GM12878 (cell line): ENCODE data around the gene GPRC5B. TPM values are rescaled to one million over a fixed set of nuclear protein-coding genes. Genes with fewer than 3 reads are reported as not detected.

Experiments used
- ATAC-seq: fragments of 200-7000 bp; cut with Tn5 transposase; 3 replicates; pipeline ENCODE4 v1.9.1; 2020; ENCODE audit warnings: mild to moderate bottlenecking, moderate library complexity
- BruUV-seq: library from RNA; stranded (reverse); fragments of 400-500 nt; replicated peaks from 2 replicates; lab custom pipeline; 2021; lab: Mats Ljungman, UMichigan
- CTCF ChIA-PET: fragments of 300-600 bp; sonication (Branson Sonifier 250); formaldehyde crosslinking; extraction: SDS; loops from one replicate; lab custom pipeline; 2021; ENCODE audit warnings: inconsistent platforms; lab: Yijun Ruan, JAX
- POLR2A ChIA-PET: fragments of 350-600 bp; formaldehyde crosslinking; extraction: SDS; loops from one replicate; lab custom pipeline; 2021; ENCODE audit warnings: inconsistent platforms; lab: Charles Lee
- RAD21 ChIA-PET: fragments of 300-600 bp; sonication (Branson Sonifier 250); formaldehyde crosslinking; loops from one replicate; lab custom pipeline; 2023; ENCODE audit warnings: antibody characterized with exemption; ENCODE audit not compliant: unreplicated experiment; lab: Charles Lee
- SMC1A ChIA-PET: fragments of 300-600 bp; sonication (Branson Sonifier 250); formaldehyde crosslinking; loops from one replicate; lab custom pipeline; 2023; ENCODE audit not compliant: unreplicated experiment, uncharacterized antibody; lab: Charles Lee
- DNase-seq: peaks from one replicate; pipeline ENCODE4 v3.0.0-alpha.2; 2011; ENCODE audit warnings: low read depth, low spot score
- FAIRE-seq: peaks from 3 replicates; lab custom pipeline; 2011; peaks lifted over from hg19 to GRCh38; lab: Jason Lieb, UNC
- H2AFZ ChIP-seq: 2 replicates; pipeline ENCODE4 v1.6.0; 2011; ENCODE audit warnings: low read depth, low read length, control low read depth; ENCODE audit not compliant: control insufficient read depth
- H3K27ac ChIP-seq: 2 replicates; pipeline ENCODE4 v1.5.1; 2011; ENCODE audit warnings: control low read depth; ENCODE audit not compliant: control insufficient read depth, insufficient read depth
- H3K27me3 ChIP-seq, 2 experiments: replicated peaks in 1 of 2; 2 replicates each; pipeline versions ENCODE4 v1.6.0 to v1.6.1; 2011; ENCODE audit warnings: low read length in 1 of 2; ENCODE audit not compliant: control insufficient read depth in 2 of 2, insufficient read depth in 2 of 2
- H3K36me3 ChIP-seq, 2 experiments: 2 replicates each; pipeline ENCODE4 v1.5.1; 2011; ENCODE audit warnings: low read length in 1 of 2; ENCODE audit not compliant: control insufficient read depth in 2 of 2, insufficient read depth in 2 of 2
- H3K4me1 ChIP-seq: 2 replicates; pipeline ENCODE4 v1.6.1; 2011; ENCODE audit warnings: mild to moderate bottlenecking, low read length, moderate library complexity, mixed read lengths; ENCODE audit not compliant: control insufficient read depth, insufficient read depth
- H3K4me2 ChIP-seq: 2 replicates; pipeline ENCODE4 v1.6.0; 2011; ENCODE audit warnings: control low read depth; ENCODE audit not compliant: control insufficient read depth, insufficient read depth
- H3K4me3 ChIP-seq: fragments of 200-600 bp; sonication (generic); 2 replicates; pipeline ENCODE4 v1.5.1; 2016
- H3K79me2 ChIP-seq: 2 replicates; pipeline ENCODE4 v1.6.0; 2011; ENCODE audit warnings: low read length; ENCODE audit not compliant: control insufficient read depth, insufficient read depth
- H3K9ac ChIP-seq: 2 replicates; pipeline ENCODE4 v1.8.0; 2011; ENCODE audit warnings: low read length, control low read depth, mixed read lengths; ENCODE audit not compliant: control insufficient read depth, insufficient read depth
- H3K9me3 ChIP-seq: replicated peaks from 3 replicates; pipeline ENCODE4 v1.5.1; 2011; ENCODE audit warnings: mild to moderate bottlenecking, low read length; ENCODE audit not compliant: control insufficient read depth, insufficient read depth
- H4K20me1 ChIP-seq: 2 replicates; pipeline ENCODE4 v1.6.0; 2011; ENCODE audit not compliant: control insufficient read depth, insufficient read depth
- DPF2 ChIP-seq: fragments of 450-650 bp; IDR thresholded peaks from 2 replicates; pipeline ENCODE4 v1.6.1; 2017; ENCODE audit warnings: mild to moderate bottlenecking
- E2F8 ChIP-seq: fragments of 450-650 bp; IDR thresholded peaks from 2 replicates; pipeline ENCODE4 v1.6.1; 2018; ENCODE audit warnings: mild to moderate bottlenecking, low read depth, moderate library complexity; ENCODE audit not compliant: partially characterized antibody
- STAT1 ChIP-seq: fragments of 450-650 bp; conservative IDR thresholded peaks from 2 replicates; pipeline ENCODE4 v1.6.1; 2014; ENCODE audit warnings: antibody characterized with exemption, mild to moderate bottlenecking
- whole genome bisulfite sequencing: methylation state at CpG from one replicate; pipeline ENCODE4 v1.1.6; 2016; ENCODE audit warnings: low lambda C conversion rate; ENCODE audit not compliant: insufficient replicate concordance, insufficient coverage; ENCODE audit errors: missing lambda C conversion rate; 5-methylcytosine and 5-hydroxymethylcytosine counted together
- in situ Hi-C: fragments of 300-500 bp; cut with MboI; formaldehyde crosslinking; loops from 9 replicates; pipeline ENCODE4 v1.14.3; 2018; ENCODE audit warnings: mixed read lengths
- intact Hi-C: fragments of 100-400 bp; cut with micrococcal nuclease; formaldehyde crosslinking; loops from one replicate; pipeline ENCODE4 v1.14.2; 2022; ENCODE audit not compliant: unreplicated experiment
- polyA plus RNA-seq, 11 experiments: library from polyadenylated mRNA; depleted of rRNA in 4 of 11; unstranded in 6 of 11; stranded (reverse) in 5 of 11; fragments of >200 nt; fragmentation: Nextera tagmentation in 4 of 11; fragmentation: Illumina TruSeq in 1 of 11; extraction: Ambion mirVana in 4 of 11; extraction: Trizol in 1 of 11; gene quantifications; 1 replicate in 1 of 11; 2 replicates in 10 of 11; pipeline versions ENCODE4 v1.2.1 to v1.2.3, GENCODE V29; 2011 to 2016; ENCODE audit warnings: inconsistent platforms in 2 of 11, missing spikeins in 2 of 11, low read depth in 1 of 11
- total RNA-seq, 4 experiments: library from RNA; depleted of rRNA in 3 of 4; stranded (reverse); fragments of >200 nt in 3 of 4; fragmentation: Illumina TruSeq in 1 of 4; extraction: Trizol in 1 of 4; gene quantifications; 2 replicates each; pipeline versions ENCODE4 v1.2.1 to v1.2.3, GENCODE V29; 2013 to 2021

GPRC5B gene
- total and polyA plus RNA-seq, 10 of the 15 experiments (the other 5 are each of a cell fraction or from before 2014, with no cell fraction given) = 0.01 to 0.42 (median 0.15) TPM; not detected in 2

GRCh38 chr16:19858340-19859018, 26.2 kb downstream of the GPRC5B start:
- FAIRE-seq (no peak), DNase-seq (no peak), ATAC-seq (no peak)
- H3K79me2 ChIP-seq = no peaks in the 10 kb centered on the region
- CTCF ChIA-PET = no interaction called here
- H3K9me3 ChIP-seq = no peaks in the 10 kb centered on the region
- no TSS peak for BruUV-seq
- H3K4me1 ChIP-seq = no peaks in the 10 kb centered on the region
- intact Hi-C loops = loop anchor here (10.0 kb wide), 1 partner anchor 54 kb away; no protein-coding TSS in a partner anchor
- H3K4me3 ChIP-seq = no peak overlapping the region
- no peak overlapping the region for H3K27ac ChIP-seq
- TF ChIP-seq E2F8 (no peak), DPF2 (no peak), STAT1 (no peak)
- no peak overlapping the region for H3K9ac ChIP-seq
- no peak overlapping the region for H2AFZ ChIP-seq
- no peak overlapping the region for H3K4me2 ChIP-seq
- H4K20me1 ChIP-seq = no peaks in the 10 kb centered on the region
- WGBS = 58% methylated on average over 18 of the region's 22 CpGs
- no peaks in the 10 kb centered on the region for H3K36me3 ChIP-seq
- H3K27me3 ChIP-seq = no peaks in the 10 kb centered on the region
- in situ Hi-C loops = no loop called here
- RAD21 ChIA-PET = no interaction called here
- SMC1A ChIA-PET = no interaction called here
- POLR2A ChIA-PET = no interaction called here
